ENCODE results near the gene MAML3.

DNA sequence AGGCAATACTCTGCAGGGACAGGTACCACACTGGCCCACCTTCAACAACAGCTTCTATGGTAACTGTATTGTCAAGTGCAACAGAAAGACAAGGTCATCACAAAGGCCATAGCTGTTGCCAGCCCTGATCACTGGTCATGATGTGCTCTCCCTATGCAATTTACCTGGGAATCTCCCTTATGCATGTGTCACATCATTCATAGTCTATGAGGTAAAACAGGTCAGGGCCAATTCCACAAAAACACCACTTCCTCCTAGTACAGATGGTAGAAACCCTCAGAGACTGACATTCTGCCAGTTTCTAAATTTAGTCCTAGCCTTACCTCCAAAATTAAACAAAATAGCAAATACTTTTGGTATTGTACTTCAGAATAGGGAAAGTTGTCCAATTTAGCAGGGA lies 355.5 kb downstream of the MAML3 start:
- TF ChIP-seq, protein P1, sequence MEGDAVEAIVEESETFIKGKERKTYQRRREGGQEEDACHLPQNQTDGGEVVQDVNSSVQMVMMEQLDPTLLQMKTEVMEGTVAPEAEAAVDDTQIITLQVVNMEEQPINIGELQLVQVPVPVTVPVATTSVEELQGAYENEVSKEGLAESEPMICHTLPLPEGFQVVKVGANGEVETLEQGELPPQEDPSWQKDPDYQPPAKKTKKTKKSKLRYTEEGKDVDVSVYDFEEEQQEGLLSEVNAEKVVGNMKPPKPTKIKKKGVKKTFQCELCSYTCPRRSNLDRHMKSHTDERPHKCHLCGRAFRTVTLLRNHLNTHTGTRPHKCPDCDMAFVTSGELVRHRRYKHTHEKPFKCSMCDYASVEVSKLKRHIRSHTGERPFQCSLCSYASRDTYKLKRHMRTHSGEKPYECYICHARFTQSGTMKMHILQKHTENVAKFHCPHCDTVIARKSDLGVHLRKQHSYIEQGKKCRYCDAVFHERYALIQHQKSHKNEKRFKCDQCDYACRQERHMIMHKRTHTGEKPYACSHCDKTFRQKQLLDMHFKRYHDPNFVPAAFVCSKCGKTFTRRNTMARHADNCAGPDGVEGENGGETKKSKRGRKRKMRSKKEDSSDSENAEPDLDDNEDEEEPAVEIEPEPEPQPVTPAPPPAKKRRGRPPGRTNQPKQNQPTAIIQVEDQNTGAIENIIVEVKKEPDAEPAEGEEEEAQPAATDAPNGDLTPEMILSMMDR (IDR thresholded peaks at IDR 0.05; ENCODE audit: low read length), result no peak
- TF ChIP-seq EZH2 (IDR thresholded peaks at IDR 0.05; ENCODE audit: borderline replicate concordance, low read length), result no peak
